Measurements from ENCODE around the gene GIMAP6. TPM values are rescaled to one million over a fixed set of nuclear protein-coding genes. Genes with fewer than 3 reads are reported as not detected.
"Not testable (repeated sequence)": the region's sequence is repeated elsewhere in the genome, so short reads cannot be mapped to it uniquely, and the experiment has no call there.

Gene GIMAP6
- polyA plus RNA-seq, 6 donors from 2014 or later, result 0.22 to 1.4 (median 0.31) TPM

DNA sequence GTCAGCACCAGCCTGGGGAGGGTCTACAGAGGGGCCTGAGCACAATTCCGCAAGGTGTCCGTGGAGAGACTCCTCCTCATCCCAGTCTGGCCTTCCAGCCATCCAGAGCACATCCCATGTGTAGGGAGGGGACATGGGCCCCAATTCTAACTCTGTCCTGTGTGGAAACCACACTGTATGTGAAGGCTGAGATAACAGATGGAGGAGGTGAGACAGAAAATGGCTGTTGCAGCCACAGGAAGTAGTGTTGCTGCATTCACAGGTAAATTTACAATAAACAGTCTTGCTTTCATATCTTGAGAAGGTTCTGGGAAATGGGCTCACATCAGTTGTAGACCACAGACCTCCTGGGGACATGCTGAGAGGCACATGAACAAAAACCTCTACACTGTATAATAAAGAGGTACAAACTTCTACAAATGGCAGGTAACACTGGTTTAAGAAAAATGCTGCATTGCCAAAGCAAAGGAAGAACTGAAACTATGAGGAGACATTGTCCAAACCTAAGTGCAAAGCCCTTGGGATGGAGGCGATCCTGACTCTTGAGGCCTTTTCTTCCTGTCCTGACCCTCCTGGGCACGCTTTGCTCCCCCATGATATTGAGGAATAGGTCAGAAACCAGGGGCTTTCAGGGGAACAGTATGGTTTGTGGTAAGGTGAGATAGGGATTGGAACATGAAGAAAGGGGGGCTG lies 31.8 kb upstream of the GIMAP6 start:
- Mint-ChIP-seq H3K9me3 (peaks cover 0 to 8% (median 1%) of the 10 kb centered on the region in 7 donors), H3K4me3 (no peak overlapping the region), H3K36me3 (peaks cover 0 to 3% of the 10 kb centered on the region in 2 donors), H3K4me1 (peaks cover 8 to 17% (median 9%) of the 10 kb centered on the region in 3 donors), H3K27ac (peak overlapping the region in 3 of 6 donors; percentile 10 to 47 (median 39)), H3K27me3 (no peaks in the 10 kb centered on the region)
- no peak for ATAC-seq (ENCODE audit: low read depth in 2 of 2)
- no peak for DNase-seq

DNA sequence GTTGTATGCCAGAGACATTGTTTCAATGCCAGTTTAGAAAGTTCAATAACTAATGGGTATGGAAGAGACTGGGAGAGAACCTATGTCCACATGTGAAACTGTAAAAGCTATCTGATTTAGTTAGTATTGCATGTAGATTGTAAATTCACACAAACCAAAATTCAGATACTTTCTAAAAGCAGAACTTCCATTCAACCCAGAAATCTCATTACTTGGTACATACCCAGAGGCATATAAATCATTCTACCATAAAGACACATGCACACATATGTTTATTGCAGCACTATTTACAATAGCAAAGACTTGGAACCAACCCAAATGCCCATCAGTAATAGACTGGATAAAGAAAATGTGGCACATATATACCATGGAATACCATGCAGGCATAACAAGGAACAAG lies 30.6 kb upstream of the GIMAP6 start:
- DNase-seq; H3K36me3 Mint-ChIP-seq; ATAC-seq (ENCODE audit: low read depth in 2 of 2); H3K27me3 Mint-ChIP-seq; H3K4me3 Mint-ChIP-seq; H3K9me3 Mint-ChIP-seq: not testable (repeated sequence)
- H3K4me1 Mint-ChIP-seq, result peaks cover 4 to 11% (median 8%) of the 10 kb centered on the region in 3 donors
- H3K27ac Mint-ChIP-seq, result peak overlapping the region in 1 of 6 donors; percentile 24

DNA sequence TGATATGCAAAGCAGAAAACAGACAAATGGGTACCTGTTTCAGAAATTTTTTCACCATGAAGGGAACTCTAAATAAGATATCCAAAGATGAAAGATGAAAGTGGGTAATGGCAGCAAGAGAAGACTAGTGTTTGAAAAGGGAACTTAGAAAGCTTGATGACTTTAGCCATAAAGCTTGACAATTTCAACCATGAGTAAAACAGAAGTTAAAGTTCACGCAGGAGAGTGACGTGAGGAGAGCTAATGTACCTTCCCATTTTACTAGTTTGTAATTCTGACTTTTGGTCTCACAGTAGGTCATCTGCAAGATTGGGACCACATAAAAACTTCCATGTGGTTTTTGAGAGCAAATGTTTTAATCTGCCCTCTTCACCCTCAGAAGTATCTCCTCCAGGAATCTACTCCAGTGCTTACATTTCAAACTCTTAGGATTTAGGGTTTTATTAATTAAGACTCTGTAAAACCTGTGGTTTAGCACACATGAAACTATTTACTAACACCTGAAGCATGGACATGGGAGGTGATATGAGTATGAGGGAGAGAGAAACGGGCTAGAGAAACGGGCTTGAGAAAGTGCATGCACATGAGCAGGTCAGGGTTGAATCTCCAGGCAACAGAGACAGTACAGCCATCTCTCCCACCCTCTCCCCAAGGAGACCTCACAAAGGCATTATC lies 28.9 kb upstream of the GIMAP6 start:
- Mint-ChIP-seq H3K27ac (no peak overlapping the region), H3K4me3 (no peak overlapping the region), H3K27me3 (no peaks in the 10 kb centered on the region), H3K36me3 (no peaks in the 10 kb centered on the region), H3K9me3 (peaks cover 0 to 2% (median 0%) of the 10 kb centered on the region in 7 donors), H3K4me1 (peaks cover 4 to 11% (median 8%) of the 10 kb centered on the region in 3 donors)
- ATAC-seq (ENCODE audit: low read depth in 2 of 2) (no peak), DNase-seq (no peak)

DNA sequence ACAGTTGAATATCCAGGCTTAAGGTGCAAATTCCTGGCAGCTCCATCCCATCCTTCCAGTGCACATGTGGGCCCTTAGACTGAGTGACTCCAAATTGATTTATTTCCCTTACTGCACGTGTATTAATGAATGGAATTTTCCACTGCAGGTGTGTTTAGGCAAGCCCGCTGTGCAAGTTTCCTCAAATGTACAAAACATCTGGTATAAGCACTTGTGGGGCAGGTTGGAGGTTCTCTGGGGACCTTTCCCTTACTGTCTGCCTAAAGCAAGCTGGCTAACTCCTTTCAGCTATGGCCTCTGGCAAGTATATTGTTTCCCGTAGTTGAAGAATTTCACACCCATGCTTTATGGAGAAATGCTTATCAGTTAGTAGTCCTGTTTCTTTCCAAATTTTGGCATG lies 25.3 kb upstream of the GIMAP6 start:
- peaks cover 0 to 3% (median 0%) of the 10 kb centered on the region in 3 donors for H3K27me3 Mint-ChIP-seq
- DNase-seq (no peak), ATAC-seq (ENCODE audit: low read depth in 2 of 2) (no peak)
- no peaks in the 10 kb centered on the region for H3K36me3 Mint-ChIP-seq
- H3K27ac Mint-ChIP-seq, result no peak overlapping the region
- H3K9me3 Mint-ChIP-seq, result peaks cover 0 to 5% (median 0%) of the 10 kb centered on the region in 7 donors
- H3K4me1 Mint-ChIP-seq, result no peaks in the 10 kb centered on the region
- peak overlapping the region in 1 of 8 donors; percentile 6 for H3K4me3 Mint-ChIP-seq

DNA sequence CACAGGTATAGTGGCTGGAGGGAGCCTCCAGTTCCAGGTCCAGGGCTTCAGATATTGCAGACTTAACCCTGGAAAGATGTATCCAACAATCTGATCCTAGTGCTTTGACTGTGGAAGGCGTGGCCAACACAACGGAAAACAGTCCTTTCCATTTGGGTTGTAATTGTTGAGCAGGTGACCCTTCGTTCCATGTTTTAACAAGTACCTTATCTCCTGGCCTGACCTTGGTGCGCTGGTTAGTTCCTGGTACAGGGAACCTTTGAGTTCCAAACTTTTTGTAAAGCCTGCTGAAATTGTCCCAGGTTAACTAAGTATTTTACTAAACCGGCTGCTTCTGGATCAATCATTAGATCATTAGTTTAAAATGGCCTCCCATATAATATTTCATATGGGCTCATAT lies 23.9 kb upstream of the GIMAP6 start:
- ATAC-seq (ENCODE audit: low read depth in 2 of 2) (no peak), DNase-seq (no peak)
- Mint-ChIP-seq H3K4me3 (no peak overlapping the region), H3K4me1 (no peaks in the 10 kb centered on the region), H3K36me3 (no peaks in the 10 kb centered on the region), H3K9me3 (peaks cover 0 to 5% (median 2%) of the 10 kb centered on the region in 7 donors), H3K27me3 (peaks cover 0 to 3% (median 0%) of the 10 kb centered on the region in 3 donors), H3K27ac (no peak overlapping the region)

DNA sequence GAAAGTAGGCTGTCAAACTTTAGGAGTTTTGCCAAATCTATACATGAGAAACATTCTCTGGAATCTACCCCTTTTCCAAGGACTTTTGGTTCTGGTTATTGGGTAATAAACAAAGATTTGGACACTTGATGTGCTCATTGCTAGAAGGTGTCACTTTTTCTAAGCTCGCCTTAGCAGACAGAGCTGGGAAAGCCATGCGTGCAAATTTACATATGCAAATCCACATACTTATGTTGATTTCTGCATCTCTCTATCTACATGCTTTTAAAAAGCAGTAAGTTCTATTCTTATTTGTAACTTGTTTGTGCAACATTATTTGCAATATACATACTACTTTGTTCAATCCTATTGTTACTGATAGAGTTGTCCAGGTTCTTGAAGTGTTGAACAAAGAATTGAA lies 22.5 kb upstream of the GIMAP6 start:
- ATAC-seq (ENCODE audit: low read depth in 2 of 2), result no peak
- no peak overlapping the region for H3K27ac Mint-ChIP-seq

DNA sequence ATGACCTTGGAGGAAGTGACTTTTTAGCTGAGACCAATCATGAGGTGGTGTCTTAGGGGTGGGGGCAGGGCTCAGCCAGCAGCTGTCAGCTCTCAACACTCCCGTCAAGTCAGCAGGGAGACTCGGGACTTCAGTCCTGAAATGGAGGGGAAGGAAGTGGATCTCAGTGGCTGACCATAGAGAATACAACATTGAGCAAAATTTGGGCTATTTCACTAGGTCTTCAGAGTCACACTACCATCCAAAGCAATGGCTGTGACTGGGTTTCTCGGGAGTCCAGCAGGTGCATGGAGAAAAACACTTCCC lies 16.8 kb upstream of the GIMAP6 start:
- DNase-seq, result no peak
- ATAC-seq (ENCODE audit: low read depth in 2 of 2), result no peak
- Mint-ChIP-seq H3K27ac (peak overlapping the region in 1 of 6 donors; percentile 23), H3K4me1 (no peaks in the 10 kb centered on the region), H3K9me3 (peaks cover 1 to 9% (median 2%) of the 10 kb centered on the region in 7 donors), H3K27me3 (peaks cover 0 to 3% (median 0%) of the 10 kb centered on the region in 3 donors), H3K36me3 (no peaks in the 10 kb centered on the region), H3K4me3 (no peak overlapping the region)

More for the DNA sequence above, 22.5 kb upstream of the GIMAP6 start:
- H3K9me3 Mint-ChIP-seq, result peaks cover 0 to 5% (median 2%) of the 10 kb centered on the region in 7 donors
- H3K36me3 Mint-ChIP-seq, result no peaks in the 10 kb centered on the region
- DNase-seq, result no peak
- H3K4me1 Mint-ChIP-seq, result no peaks in the 10 kb centered on the region
- peaks cover 0 to 3% (median 0%) of the 10 kb centered on the region in 3 donors for H3K27me3 Mint-ChIP-seq
- no peak overlapping the region for H3K4me3 Mint-ChIP-seq

DNA sequence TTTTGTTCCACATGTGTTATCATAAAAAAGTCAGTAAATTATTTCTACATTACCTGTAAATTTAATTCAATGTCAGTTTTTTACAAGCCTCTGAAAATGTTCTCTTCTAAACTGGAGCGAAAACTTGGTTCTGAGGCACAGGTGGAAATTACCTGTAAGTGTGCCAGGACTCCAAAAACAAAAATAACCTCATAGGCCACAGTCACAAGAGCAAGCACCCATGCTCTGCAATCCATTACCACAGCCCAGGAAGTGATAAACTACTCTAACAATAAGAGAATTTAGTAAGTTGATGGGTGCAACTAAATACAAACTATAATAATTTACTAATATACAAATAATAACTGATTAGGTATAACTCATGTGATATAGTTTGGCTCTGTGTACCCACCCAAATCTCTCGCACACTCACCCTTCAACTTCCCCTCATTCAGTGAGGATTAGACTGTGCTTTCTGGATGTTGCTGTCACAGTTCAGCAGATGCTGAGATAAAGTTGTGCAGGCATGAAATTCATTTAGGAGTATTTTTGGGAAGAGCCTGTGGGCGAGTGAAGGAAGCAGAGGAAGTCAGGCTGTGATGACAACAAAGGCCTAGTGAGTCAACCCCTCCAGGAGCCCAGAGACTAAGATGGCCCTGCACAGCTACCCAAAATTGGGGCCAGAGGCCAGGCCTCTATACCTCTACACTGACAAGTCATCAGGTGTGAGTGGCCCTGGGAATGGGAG lies 16.3 kb upstream of the GIMAP6 start:
- no peak for ATAC-seq (ENCODE audit: low read depth in 2 of 2)
- H3K4me1 Mint-ChIP-seq, result no peaks in the 10 kb centered on the region
- peaks cover 1 to 9% (median 2%) of the 10 kb centered on the region in 7 donors for H3K9me3 Mint-ChIP-seq
- H3K4me3 Mint-ChIP-seq, result no peak overlapping the region
- no peaks in the 10 kb centered on the region for H3K27me3 Mint-ChIP-seq
- H3K36me3 Mint-ChIP-seq, result no peaks in the 10 kb centered on the region
- DNase-seq, result no peak
- H3K27ac Mint-ChIP-seq, result peak overlapping the region in 1 of 6 donors; percentile 23

DNA sequence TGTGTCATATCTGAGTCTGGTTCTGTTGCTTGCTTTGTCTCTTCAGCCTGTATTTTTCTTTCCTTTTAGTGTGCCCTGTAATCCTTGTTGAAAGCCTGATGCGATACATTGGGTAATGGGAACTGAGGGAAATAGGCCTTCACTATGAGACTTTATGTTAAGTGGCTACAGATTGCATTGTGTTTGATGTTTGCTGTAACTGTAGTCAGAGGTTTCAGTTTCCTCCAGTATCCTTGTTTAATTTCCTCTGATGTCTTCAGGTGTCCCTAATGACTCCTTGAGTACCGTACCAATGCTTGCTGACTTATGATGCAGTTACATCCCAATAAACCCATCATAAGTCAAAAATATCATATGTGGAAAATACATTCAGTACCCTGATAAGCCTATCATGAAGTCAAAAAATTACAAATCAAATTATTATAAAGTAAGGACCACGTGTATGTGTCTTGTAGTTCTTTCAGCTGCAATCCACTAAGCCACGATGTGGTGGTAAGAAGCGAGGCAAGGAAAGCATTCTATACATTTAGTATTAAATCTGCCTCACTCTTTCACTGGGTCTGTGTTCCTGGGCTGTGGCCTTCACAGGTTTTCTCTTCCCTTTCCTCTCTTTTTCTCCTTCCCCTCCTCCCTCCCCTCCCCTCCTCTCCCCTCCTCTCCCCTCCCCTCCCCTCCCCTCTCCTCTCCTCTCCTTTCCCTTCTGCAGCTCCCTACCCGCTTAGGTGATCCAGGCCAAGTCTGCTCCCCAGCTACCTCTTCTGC lies 13.3 kb upstream of the GIMAP6 start:
- Mint-ChIP-seq H3K4me1 (no peaks in the 10 kb centered on the region), H3K9me3 (peaks cover 2 to 9% (median 4%) of the 10 kb centered on the region in 7 donors), H3K4me3 (no peak overlapping the region), H3K27ac (no peak overlapping the region), H3K27me3 (peaks cover 0 to 5% (median 0%) of the 10 kb centered on the region in 3 donors), H3K36me3 (peaks cover 0 to 3% of the 10 kb centered on the region in 2 donors)
- ATAC-seq (ENCODE audit: low read depth in 2 of 2) (no peak), DNase-seq (no peak)

DNA sequence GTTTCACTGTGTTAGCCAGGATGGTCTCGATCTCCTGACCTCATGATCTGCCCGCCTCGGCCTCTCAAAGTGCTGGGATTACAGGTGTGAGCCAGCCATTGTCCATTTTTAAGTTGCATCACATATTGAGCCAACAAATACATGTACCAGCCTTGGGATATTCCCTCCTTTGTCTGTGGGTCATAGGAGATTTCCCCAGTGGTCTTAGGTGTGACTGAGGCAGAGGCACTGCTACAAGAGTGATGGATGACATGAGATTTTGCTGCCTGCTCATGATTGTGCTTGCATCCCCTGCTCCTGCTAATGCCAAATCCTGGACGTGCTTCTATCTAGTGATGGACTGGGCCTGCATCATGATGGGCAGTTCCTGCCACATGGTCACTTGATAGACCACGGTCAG lies 10.7 kb upstream of the GIMAP6 start:
- Mint-ChIP-seq H3K27ac (no peak overlapping the region), H3K27me3 (peaks cover 0 to 17% (median 10%) of the 10 kb centered on the region in 3 donors), H3K9me3 (peaks cover 11 to 20% (median 16%) of the 10 kb centered on the region in 7 donors), H3K4me3 (no peak overlapping the region), H3K4me1 (no peaks in the 10 kb centered on the region), H3K36me3 (peaks cover 3 to 16% of the 10 kb centered on the region in 2 donors)
- DNase-seq (no peak), ATAC-seq (ENCODE audit: low read depth in 2 of 2) (no peak)

DNA sequence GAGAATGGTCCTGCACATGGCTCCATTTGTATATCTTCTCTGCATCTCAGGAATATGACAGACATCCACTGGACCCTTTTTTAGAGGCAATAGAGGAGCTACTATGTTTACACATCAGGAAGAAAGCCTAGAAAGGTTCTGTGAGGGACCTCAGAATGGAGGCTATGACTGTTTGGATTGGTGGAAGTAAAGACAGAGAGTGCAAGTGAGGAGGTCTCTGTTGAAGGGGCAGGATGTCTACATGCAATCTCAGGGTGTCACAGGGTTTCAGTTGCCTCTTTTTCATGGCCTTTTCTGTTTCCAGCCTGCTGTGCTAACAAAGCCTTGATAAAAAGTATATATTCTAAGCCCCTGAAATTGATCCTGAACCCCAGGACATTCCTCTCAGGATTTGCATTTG lies 9.7 kb upstream of the GIMAP6 start:
- no peaks in the 10 kb centered on the region for H3K4me1 Mint-ChIP-seq
- peaks cover 0 to 23% (median 10%) of the 10 kb centered on the region in 3 donors for H3K27me3 Mint-ChIP-seq
- DNase-seq, result no peak
- H3K9me3 Mint-ChIP-seq, result peaks cover 13 to 28% (median 20%) of the 10 kb centered on the region in 7 donors
- ATAC-seq (ENCODE audit: low read depth in 2 of 2), result no peak
- no peak overlapping the region for H3K4me3 Mint-ChIP-seq
- no peak overlapping the region for H3K27ac Mint-ChIP-seq
- H3K36me3 Mint-ChIP-seq, result peaks cover 8 to 16% of the 10 kb centered on the region in 2 donors

DNA sequence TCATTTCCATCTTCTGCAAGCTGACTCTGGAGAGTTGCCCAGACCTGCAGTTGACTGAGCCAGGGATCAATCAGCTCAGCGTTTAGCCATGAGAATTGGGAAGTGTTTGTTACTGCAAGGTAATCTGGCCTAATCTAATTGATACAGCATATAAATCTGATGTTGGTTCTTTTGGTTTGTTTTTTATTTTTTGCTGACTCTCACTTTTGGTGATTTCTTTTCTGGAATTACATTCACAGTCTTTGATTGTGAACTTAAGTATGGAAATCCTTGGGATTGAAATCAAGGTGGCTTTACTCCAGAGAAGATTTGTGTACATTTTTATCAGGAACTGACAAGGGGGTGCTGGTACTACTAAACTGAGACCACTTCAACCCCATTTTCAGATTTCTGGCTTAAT lies 1.7 kb upstream of the GIMAP6 start:
- no peak overlapping the region for H3K27ac Mint-ChIP-seq
- H3K9me3 Mint-ChIP-seq, result peaks cover 9 to 29% (median 16%) of the 10 kb centered on the region in 7 donors
- H3K27me3 Mint-ChIP-seq, result peaks cover 0 to 16% (median 6%) of the 10 kb centered on the region in 3 donors
- DNase-seq (no peak), ATAC-seq (ENCODE audit: low read depth in 2 of 2) (no peak)
- no peak overlapping the region for H3K4me3 Mint-ChIP-seq
- H3K4me1 Mint-ChIP-seq, result peaks cover 10 to 13% (median 11%) of the 10 kb centered on the region in 3 donors
- H3K36me3 Mint-ChIP-seq, result peaks cover 6 to 9% of the 10 kb centered on the region in 2 donors
